ENCODE data around the gene SEMA3B. TPM values are rescaled to one million over a fixed set of nuclear protein-coding genes. Genes with fewer than 3 reads are reported as not detected.

The SEMA3B gene
- total and polyA plus RNA-seq, 2 experiments from 2014 or later: 2.4 to 3.3 TPM

- peaks cover 14% of the 10 kb centered on the region for H3F3A ChIP-seq (replicated peaks; ENCODE audit: low read depth)
- no peak overlapping the region for H3K27ac ChIP-seq (ENCODE audit: low read depth)
- no peak for ATAC-seq
- no peaks in the 10 kb centered on the region; the same call in 2 of the 3 replicates for H3K36me3 Mint-ChIP-seq (ENCODE audit: low read depth)
- no peaks in the 10 kb centered on the region for H4K20me1 ChIP-seq (replicated peaks; ENCODE audit: insufficient read depth)
- H3K9me2 ChIP-seq (ENCODE audit: insufficient read depth): no peaks in the 10 kb centered on the region
- no peak overlapping the region; the same call in 2 of the 3 replicates for H3K4me3 Mint-ChIP-seq
- no peaks in the 10 kb centered on the region for H3K36me3 ChIP-seq (ENCODE audit: insufficient read depth)
- H3K4me2 ChIP-seq: no peak overlapping the region
- H3K9me3 Mint-ChIP-seq: no peaks in the 10 kb centered on the region
- TF ChIP-seq POLR2AphosphoS5 (IDR thresholded peaks at IDR 0.05; ENCODE audit: low read depth) (no peak), NANOG (IDR thresholded peaks at IDR 0.05; ENCODE audit: borderline replicate concordance) (no peak), JUNB (IDR thresholded peaks at IDR 0.05; ENCODE audit: unreplicated experiment) (no peak), ZNF331 (CRISPR knock-in tag; IDR thresholded peaks at IDR 0.05; ENCODE audit: low read depth) (no peak)
- TF ChIP-seq, protein P1, sequence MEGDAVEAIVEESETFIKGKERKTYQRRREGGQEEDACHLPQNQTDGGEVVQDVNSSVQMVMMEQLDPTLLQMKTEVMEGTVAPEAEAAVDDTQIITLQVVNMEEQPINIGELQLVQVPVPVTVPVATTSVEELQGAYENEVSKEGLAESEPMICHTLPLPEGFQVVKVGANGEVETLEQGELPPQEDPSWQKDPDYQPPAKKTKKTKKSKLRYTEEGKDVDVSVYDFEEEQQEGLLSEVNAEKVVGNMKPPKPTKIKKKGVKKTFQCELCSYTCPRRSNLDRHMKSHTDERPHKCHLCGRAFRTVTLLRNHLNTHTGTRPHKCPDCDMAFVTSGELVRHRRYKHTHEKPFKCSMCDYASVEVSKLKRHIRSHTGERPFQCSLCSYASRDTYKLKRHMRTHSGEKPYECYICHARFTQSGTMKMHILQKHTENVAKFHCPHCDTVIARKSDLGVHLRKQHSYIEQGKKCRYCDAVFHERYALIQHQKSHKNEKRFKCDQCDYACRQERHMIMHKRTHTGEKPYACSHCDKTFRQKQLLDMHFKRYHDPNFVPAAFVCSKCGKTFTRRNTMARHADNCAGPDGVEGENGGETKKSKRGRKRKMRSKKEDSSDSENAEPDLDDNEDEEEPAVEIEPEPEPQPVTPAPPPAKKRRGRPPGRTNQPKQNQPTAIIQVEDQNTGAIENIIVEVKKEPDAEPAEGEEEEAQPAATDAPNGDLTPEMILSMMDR (conservative IDR thresholded peaks at IDR 0.05; ENCODE audit: low read depth in 2 of 2): 0 out of 4 replicates have a peak, but pooled peaks of 1 of the 2 experiments have one; percentile 1
- no peak overlapping the region for H2AFZ ChIP-seq
- H3K4me3 ChIP-seq: no peak overlapping the region
- H3K79me2 ChIP-seq (replicated peaks; ENCODE audit: insufficient read depth): no peaks in the 10 kb centered on the region
- no peak overlapping the region for H3K27ac Mint-ChIP-seq
- H3K4me1 Mint-ChIP-seq: peaks cover 3% of the 10 kb centered on the region; the same call in 2 of the 3 replicates
- no peak for DNase-seq (ENCODE audit: low spot score)
- peaks cover 26% of the 10 kb centered on the region for H3K27me3 Mint-ChIP-seq (ENCODE audit: insufficient read depth, low read depth, poor library complexity)
- peaks cover 5% of the 10 kb centered on the region for H3K4me1 ChIP-seq (ENCODE audit: insufficient read depth)
- peaks cover 4% of the 10 kb centered on the region for H3K27me3 ChIP-seq (ENCODE audit: insufficient read depth)
Measured at GRCh38 chr3:50222169-50222528, 46.8 kb upstream of the SEMA3B start.

GRCh38 chr3:50224639-50225038 lies 44.3 kb upstream of the SEMA3B start:
- DNase-seq (ENCODE audit: low spot score) (peak; percentile 59), ATAC-seq (no peak)
- no peaks in the 10 kb centered on the region for H4K20me1 ChIP-seq (replicated peaks; ENCODE audit: insufficient read depth)
- H3K79me2 ChIP-seq (replicated peaks; ENCODE audit: insufficient read depth): 0 out of 2 replicates have a peak, but pooled peaks cover 6% of the 10 kb centered on the region
- Mint-ChIP-seq H3K27me3 (ENCODE audit: insufficient read depth, low read depth, poor library complexity) (peaks cover 31% of the 10 kb centered on the region), H3K27ac (no peak overlapping the region), H3K4me1 (peaks cover 16% of the 10 kb centered on the region), H3K9me3 (no peaks in the 10 kb centered on the region), H3K36me3 (ENCODE audit: low read depth) (no peaks in the 10 kb centered on the region; the same call in 2 of the 3 replicates), H3K4me3 (no peak overlapping the region)
- H3K4me3 ChIP-seq: no peak overlapping the region
- no peak overlapping the region for H3K27ac ChIP-seq (ENCODE audit: low read depth)
- H2AFZ ChIP-seq: no peak overlapping the region
- TF ChIP-seq, protein P1 (conservative IDR thresholded peaks at IDR 0.05; ENCODE audit: low read depth in 2 of 2): peak in 1 of 2 experiments; percentile 59; a peak in 3 of 4 replicates
- TF ChIP-seq REST (IDR thresholded peaks at IDR 0.05; ENCODE audit: unreplicated experiment): no peak
- no peak overlapping the region for H3K4me2 ChIP-seq
- H3K4me1 ChIP-seq (ENCODE audit: insufficient read depth): peaks cover 16% of the 10 kb centered on the region
- peaks cover 19% of the 10 kb centered on the region for H3F3A ChIP-seq (replicated peaks; ENCODE audit: low read depth)
- peaks cover 4% of the 10 kb centered on the region for H3K27me3 ChIP-seq (ENCODE audit: insufficient read depth)
- no peaks in the 10 kb centered on the region for H3K36me3 ChIP-seq (ENCODE audit: insufficient read depth)
- H3K9me2 ChIP-seq (ENCODE audit: insufficient read depth): no peaks in the 10 kb centered on the region
